Right atrium auricular region (tissue), 2 donors: Measurements from ENCODE around the gene ROBO4. TPM values are rescaled to one million over a fixed set of nuclear protein-coding genes. Genes with fewer than 3 reads are reported as not detected.

Experiments used
- DNase-seq: peaks from one replicate; pipeline ENCODE4 v3.0.0-alpha.2; 2019; ENCODE audit warnings: low spot score
- H3K27ac ChIP-seq, 2 donors: fragments of 200-600 bp; sonication (generic); 1 replicate in 1 of 2; 2 replicates in 1 of 2; pipeline ENCODE4 v1.5.1; 2016 to 2019
- H3K27me3 ChIP-seq, 2 donors: fragments of 200-600 bp; sonication (generic); one replicate each; pipeline versions ENCODE4 v1.5.1 to v1.6.0; 2017 to 2019
- H3K36me3 ChIP-seq: fragments of 200-600 bp; sonication (generic); one replicate; pipeline ENCODE4 v1.5.1; 2016
- H3K4me1 ChIP-seq, 2 donors: fragments of 200-600 bp; sonication (generic); one replicate each; pipeline versions ENCODE4 v1.5.1 to v1.6.0; 2017 to 2019
- H3K4me3 ChIP-seq, 2 donors: fragments of 200-600 bp; sonication (generic); 1 replicate in 1 of 2; 2 replicates in 1 of 2; pipeline ENCODE4 v1.5.1; 2017 to 2019; ENCODE audit warnings: mild to moderate bottlenecking in 1 of 2, moderate library complexity in 1 of 2
- H3K9me3 ChIP-seq, 2 donors: fragments of 200-600 bp; sonication (generic); one replicate each; pipeline ENCODE4 v1.5.1; 2019
- CTCF ChIP-seq, 2 donors: fragments of 200-600 bp; sonication (generic); IDR thresholded peaks; one replicate each; pipeline ENCODE4 v1.5.1; 2019; ENCODE audit warnings: antibody characterized with exemption in 2 of 2
- total RNA-seq, 2 donors: library from RNA; depleted of rRNA; stranded (reverse); fragments of >200 nt; gene quantifications; one replicate each; pipeline ENCODE4 v1.1.0, GENCODE V29; 2016

ROBO4 gene
- total RNA-seq, 2 donors from 2014 or later: 16.2 to 21.6 TPM

GRCh38 chr11:124935548-124936514 lies 38.2 kb upstream of the ROBO4 start, which contains the start of gene HEPACAM:
HEPACAM (minus strand) TSS chr11:124936047; CDS start chr11:124936006, 41 bp downstream.
- Histone ChIP-seq H3K27me3 (no peaks in the 10 kb centered on the region), H3K4me1 (no peaks in the 10 kb centered on the region), H3K36me3 (no peaks in the 10 kb centered on the region), H3K4me3 (no peak within 1 kb of the TSS), H3K9me3 (no peaks in the 10 kb centered on the region), H3K27ac (no peak within 1 kb of the TSS)
- no peak for TF ChIP-seq CTCF (IDR thresholded peaks at IDR 0.05)
- no peak for DNase-seq

GRCh38 chr11:124934862-124935547 lies 37.3 kb upstream of the ROBO4 start:
- no peak for TF ChIP-seq CTCF (IDR thresholded peaks at IDR 0.05)
- no peak for DNase-seq
- Histone ChIP-seq H3K36me3 (no peaks in the 10 kb centered on the region), H3K27me3 (no peaks in the 10 kb centered on the region), H3K9me3 (no peaks in the 10 kb centered on the region), H3K27ac (no peak overlapping the region), H3K4me1 (no peaks in the 10 kb centered on the region), H3K4me3 (no peak overlapping the region)

- Histone ChIP-seq H3K4me1 (no peaks in the 10 kb centered on the region), H3K9me3 (no peaks in the 10 kb centered on the region), H3K27me3 (no peaks in the 10 kb centered on the region), H3K4me3 (no peak overlapping the region), H3K27ac (no peak overlapping the region), H3K36me3 (no peaks in the 10 kb centered on the region)
- no peak for DNase-seq
- no peak for TF ChIP-seq CTCF (IDR thresholded peaks at IDR 0.05)
Measured at GRCh38 chr11:124930799-124931198, 33.1 kb upstream of the ROBO4 start.

GRCh38 chr11:124928942-124929665 lies 31.4 kb upstream of the ROBO4 start:
- DNase-seq: no peak
- Histone ChIP-seq H3K9me3 (no peaks in the 10 kb centered on the region), H3K36me3 (no peaks in the 10 kb centered on the region), H3K4me3 (no peak overlapping the region), H3K27ac (no peak overlapping the region), H3K4me1 (no peaks in the 10 kb centered on the region), H3K27me3 (no peaks in the 10 kb centered on the region)
- TF ChIP-seq CTCF (IDR thresholded peaks at IDR 0.05): no peak

- Histone ChIP-seq H3K27ac (no peak overlapping the region), H3K4me1 (peaks cover 0 to 9% of the 10 kb centered on the region in 2 donors), H3K36me3 (no peaks in the 10 kb centered on the region), H3K9me3 (no peaks in the 10 kb centered on the region), H3K4me3 (no peak overlapping the region), H3K27me3 (no peaks in the 10 kb centered on the region)
- no peak for DNase-seq
- no peak for TF ChIP-seq CTCF (IDR thresholded peaks at IDR 0.05)
Measured at GRCh38 chr11:124923296-124923695, 25.6 kb upstream of the ROBO4 start.
